ENCODE measurements around the gene CYP4F2. TPM values are rescaled to one million over a fixed set of nuclear protein-coding genes. Genes with fewer than 3 reads are reported as not detected.
"Not testable (repeated sequence)": the region's sequence is repeated elsewhere in the genome, so short reads cannot be mapped to it uniquely, and the experiment has no call there.

Gene CYP4F2
- total RNA-seq, 1 experiment from 2014 or later, result not detected

DNA sequence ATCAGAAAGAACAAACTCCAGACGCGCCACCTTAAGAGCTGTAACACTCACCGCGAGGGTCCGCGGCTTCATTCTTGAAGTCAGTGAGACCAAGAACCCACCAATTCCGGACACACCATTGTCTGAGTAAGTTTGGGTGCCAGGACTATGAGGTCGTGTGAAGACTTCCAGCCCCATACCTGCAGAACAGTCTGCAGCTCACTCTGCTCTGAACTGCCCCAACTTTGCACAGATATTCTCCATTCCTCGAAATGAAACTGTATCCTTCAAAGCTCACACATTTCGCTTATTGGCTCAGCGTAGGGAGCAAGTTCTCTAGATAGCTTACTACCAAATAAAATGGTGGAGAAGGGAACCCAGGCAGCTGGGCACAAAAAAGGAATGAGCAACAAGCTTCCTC is 2.6 kb upstream of the CYP4F2 start:
- DNase-seq (ENCODE audit: low read depth), result no peak

DNA sequence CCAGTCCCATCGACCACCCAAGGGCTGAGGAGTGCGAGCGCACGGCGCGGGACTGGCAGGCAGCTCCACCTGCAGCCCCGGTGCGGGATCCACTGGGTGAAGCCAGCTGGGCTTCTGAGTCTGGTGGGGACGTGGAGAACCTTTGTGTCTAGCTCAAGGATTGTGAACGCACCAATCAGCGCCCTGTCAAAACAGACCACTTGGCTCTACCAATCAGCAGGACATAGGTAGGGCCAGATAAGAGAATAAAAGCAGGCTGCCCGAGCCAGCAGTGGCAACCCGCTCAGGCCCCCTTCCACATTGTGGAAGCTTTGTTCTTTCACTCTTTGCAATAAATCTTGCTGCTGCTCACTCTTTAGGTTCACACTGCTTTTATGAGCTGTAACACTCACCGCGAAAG is 2.2 kb upstream of the CYP4F2 start:
- DNase-seq (ENCODE audit: low read depth), result not testable (repeated sequence)

DNA sequence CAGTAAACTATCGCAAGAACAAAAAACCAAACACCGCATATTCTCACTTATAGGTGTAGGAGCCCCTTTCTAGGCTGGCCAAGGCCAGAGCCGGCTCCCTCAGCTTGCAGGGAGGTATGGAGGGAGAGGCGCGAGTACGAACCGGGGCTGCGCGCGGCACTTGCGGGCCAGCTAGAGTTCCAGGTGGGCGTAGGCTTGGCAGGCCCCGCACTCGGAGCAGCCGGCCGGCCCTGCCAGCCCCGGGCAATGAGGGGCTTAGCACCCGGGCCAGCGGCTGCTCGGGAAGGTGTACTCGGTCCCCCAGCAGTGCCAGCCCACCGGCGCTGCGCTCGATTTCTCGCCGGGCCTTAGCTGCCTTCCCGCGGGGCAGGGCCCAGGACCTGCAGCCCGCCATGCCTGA is 1.7 kb upstream of the CYP4F2 start:
- not testable (repeated sequence) for DNase-seq (ENCODE audit: low read depth)

DNA sequence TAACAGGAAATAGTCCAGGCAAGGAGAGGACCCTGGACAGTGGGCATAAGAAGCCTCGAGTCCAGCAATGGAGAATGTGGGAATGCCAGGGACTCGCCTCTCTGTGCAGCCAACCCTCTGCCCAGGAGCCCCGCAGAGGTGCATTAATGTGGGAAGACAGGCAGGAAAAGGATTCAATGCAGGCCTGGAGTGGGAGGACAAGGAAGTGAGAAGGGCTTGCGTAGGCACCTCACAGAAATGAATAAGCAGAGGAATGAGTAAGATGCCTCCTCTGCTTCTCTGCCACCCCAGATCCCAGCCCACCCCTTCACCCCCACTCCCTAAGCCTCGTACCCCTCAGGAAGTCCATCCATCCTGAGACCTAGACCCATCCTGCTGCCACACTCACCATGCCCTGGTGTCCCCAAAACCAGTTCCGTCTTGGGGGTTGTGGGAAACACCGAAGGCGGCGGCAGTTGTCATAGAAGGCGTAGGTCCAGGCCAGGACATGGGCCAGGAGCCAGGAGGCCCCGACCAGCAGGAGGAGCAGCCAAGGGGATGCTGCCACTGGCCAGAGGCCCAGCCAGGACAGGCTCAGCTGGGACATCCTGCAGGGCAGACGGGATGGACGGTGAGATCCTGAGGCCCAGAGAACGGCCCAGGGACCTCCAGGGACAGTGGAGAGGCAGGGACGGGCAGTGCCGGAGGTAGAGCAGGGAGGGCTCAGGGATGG is 692 bp downstream of the CYP4F2 start:
- no peak for DNase-seq (ENCODE audit: low read depth)

DNA sequence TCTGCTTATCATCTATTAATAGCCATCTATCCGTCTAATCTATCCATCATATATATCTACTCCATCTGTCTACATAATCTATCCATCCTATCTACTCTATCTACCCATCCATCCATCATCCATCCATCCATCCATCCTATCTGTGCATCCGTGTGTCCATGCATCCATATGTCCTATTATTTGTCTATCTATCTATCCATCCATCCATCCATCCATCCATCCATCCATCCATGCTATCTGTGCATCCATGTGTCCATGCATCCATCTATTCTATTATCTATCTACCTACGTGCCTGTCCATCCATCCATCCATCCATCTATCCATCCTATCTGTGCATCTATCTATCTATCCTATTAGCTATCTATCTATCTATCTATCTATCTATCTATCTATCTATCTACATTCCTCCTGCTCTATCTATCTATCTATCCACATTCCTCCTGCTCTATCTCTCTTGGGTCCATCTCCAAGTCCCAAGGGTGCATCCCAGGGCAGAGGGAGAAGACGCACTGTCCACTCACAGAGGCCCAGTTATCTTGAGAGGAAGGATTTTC is 1.9 kb downstream of the CYP4F2 start:
- DNase-seq (ENCODE audit: low read depth), result no peak

DNA sequence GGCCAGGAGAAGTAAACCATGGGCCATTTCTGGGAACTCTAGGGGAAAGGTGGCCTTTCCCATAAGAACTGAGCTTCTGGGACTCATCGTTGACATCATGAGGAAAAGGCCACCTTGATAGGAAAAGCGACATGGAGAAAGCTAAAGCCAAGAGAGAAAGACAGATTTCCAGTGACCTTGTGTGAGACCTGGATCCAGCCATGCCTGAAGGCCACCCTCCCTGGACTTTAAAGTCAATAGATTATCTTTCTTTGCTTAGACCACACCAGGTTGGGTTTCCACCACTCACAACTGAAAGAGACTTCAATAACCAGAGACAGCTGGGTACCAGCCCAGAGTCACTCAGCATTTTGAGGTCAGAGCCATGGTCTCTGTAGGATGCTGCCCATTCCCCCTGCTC is 3.5 kb downstream of the CYP4F2 start:
- no peak for DNase-seq (ENCODE audit: low read depth)

DNA sequence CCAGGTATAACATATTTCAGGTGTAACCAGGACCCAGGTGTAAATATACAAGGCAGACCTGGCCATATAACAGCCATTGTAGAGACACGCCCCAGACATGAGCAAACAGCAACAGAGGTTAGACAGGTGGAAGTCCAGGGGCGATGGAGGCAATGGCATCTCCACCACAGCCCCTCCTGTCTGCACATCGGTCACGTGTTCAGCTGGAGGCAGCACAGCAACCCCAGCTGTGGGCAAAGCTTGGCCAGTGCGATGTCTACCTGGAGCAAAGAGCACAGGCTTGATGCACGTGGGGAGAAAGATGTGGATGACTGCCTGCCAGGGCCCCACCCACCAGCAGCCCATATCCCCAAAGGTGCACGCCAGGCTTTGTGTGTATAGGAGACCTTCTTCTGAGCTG is 4.4 kb downstream of the CYP4F2 start:
- no peak for DNase-seq (ENCODE audit: low read depth)

DNA sequence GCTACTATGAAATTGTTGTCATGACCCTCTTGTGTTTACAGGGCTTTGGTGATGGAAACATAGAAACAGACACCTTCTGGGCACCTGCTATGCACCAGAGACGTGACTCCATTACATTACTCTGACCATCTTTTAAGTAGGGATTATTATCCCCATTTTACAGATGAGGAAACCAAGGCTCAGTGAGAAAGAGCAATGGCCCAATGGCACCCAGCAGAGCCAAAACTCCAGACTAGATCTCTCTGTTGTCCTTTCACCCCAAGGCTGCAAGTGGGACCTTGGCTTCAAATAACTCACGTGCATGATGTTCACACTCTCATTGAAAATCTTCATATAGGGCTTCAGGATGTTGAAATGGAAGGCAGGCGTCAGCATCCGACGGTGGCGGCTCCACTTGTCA is 5.9 kb downstream of the CYP4F2 start:
- DNase-seq (ENCODE audit: low read depth), result no peak

DNA sequence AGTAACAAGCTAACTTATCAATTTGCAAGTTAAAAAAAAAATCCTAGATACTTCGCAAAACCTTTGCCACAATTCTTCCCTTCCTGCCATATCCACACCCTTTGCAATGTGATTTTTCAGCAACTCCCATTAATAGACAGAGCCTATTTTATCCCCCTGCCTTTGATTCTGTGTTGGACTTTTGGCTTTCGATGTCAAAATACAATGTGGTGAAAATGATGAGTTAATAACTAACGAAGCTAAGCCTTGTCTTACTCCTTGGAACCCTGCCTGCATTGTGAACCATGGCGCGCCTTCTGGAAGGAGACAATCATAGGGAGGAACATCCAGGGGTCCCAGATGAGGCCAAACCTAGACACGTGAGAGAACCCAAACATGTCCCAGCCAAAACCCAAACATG is 6.4 kb downstream of the CYP4F2 start:
- DNase-seq (ENCODE audit: low read depth), result no peak

DNA sequence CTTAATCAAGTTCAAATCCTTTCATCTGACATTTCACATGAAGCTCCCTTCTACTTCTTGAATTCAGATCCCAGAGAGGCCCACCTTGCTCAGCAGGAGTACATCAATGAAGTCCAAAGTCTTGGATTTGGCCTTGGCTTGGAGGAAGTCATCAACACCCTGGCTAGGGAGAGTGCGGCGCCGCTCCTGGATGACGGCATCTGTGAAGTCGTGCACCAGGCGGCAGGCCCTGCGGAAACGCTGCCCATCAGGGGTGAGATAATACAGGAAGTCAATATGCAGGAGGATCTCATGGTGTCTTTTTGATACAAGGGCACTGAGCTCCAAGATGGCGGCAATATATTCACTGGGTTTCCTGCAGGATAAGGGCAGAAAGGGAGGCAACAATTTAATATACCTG is 8.5 kb downstream of the CYP4F2 start:
- not testable (repeated sequence) for DNase-seq (ENCODE audit: low read depth)

DNA sequence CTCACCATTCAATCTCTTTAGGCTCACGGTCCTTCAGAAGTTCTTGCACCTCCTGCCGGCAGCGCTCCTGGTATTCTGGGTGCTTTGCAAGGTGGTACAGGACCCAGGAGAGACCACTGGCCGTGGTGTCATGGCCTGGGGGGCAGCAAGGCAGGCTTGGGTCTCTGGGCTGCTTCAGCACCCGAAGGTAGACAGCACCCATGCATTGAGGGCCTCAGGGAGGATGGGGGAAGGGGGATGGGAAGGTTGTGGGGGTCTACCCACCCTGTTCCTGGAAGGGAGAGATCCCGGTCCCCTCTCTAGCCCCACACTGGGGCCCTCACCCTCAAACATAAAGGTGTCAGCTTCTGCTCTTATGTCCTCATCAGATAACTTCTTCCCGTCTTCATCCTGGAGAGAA is 12.0 kb downstream of the CYP4F2 start:
- DNase-seq (ENCODE audit: low read depth), result no peak

DNA sequence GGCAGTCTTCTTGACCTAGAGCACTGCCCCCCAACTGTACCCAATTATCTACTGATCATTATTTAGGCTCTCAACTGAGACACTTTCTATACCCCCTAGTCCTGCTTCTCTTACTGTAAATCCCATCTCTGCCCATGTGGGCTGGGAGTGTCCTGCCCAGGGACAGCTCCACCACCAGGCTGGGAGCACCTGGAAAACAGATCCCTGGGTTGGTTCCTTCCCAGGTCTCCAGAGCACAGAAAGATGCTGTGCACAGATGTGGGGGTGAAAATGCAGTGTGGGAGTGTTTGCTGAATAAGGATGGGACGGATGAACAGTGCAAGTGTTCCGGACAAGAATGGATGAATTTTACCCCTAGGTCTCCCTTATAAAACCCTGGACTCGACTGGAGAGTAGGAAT is 12.7 kb downstream of the CYP4F2 start:
- DNase-seq (ENCODE audit: low read depth), result no peak

DNA sequence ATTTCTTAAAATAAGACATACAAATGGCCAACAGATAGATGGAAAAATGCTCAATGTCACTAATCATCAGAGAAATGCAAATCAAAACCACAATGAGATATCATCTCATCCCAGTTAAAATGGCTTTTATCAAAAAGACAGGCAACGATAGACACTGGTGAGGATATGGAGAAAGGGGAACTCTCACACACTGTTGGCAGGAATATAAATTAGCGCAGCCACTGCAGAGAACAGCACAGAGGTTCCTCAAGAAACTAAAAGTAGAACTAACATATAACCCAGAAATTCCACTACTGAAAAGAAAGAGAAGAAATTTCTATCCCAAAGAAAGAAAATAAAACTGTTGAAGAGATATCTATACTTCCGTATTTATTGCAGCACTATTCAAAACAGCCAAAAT is 14.5 kb downstream of the CYP4F2 start:
- not testable (repeated sequence) for DNase-seq (ENCODE audit: low read depth)

DNA sequence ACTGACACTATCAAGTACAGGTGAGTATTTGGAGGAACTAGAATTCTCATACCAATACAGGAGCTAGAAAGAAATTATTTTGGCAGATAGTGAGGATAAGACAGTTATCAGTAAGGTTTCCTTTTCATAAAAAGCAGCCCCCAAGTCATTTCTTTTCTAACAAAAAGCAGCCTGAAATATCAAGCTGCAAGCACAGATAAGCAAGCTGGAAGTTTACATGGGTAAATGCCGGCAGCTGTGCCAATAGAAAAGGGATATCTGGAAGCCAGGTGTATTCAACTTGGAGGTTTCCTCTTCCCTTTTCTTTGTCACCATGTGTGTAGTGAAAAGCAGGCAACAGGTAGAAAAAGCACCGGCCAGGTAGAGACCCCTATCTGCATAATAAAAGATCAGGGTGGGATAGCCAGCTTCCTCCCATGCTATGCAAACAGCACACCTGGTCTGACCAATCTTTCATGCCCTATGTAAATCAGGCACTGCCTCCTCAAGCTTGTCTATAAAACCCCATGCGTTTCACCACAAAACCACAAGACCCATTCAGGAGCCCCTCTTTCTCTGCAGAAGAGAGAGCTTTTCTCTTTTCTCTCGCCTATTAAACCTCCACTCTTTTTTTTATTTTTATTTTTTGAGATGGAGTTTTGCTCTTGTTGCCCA is 22.9 kb downstream of the CYP4F2 start:
- DNase-seq (ENCODE audit: low read depth), result no peak

DNA sequence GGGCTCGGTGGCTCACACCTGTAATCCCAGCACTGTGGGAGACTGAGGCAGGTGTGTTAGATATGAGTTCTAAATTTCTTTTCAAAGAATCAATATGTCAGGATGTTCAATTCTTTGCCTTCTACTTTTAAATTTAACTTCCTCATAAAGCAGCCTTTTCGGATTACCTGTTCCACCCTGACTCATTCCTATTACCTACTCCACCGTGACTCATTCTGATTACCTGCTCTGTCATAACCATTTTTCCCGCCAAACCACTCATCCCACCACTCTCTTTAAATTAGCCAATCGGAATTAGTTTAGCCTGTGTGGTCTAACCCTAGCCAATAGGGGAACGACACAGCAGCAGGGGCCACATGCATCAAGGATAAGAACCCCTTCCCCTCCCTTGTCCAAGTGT is 24.1 kb downstream of the CYP4F2 start:
- not testable (repeated sequence) for DNase-seq (ENCODE audit: low read depth)

DNA sequence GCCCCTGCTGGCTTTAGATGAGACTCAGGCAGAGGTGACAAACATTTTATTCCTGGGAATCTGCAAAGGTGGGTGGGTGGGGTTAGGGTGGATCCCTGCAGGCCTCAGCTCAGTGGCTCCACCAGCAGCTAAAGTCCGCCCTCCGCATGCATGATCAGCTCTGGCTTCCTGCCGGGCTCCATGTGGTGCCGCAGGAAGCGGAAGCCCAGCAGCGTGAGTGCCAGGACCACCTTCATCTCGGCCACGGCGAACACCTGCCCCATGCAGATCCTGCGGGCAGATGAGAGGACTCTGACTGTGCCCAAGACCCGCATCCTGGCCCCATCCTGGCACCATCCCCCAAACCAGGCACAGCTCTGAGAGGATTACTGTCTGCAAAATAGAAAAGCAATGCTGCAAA is 26.3 kb downstream of the CYP4F2 start:
- no peak for DNase-seq (ENCODE audit: low read depth)

DNA sequence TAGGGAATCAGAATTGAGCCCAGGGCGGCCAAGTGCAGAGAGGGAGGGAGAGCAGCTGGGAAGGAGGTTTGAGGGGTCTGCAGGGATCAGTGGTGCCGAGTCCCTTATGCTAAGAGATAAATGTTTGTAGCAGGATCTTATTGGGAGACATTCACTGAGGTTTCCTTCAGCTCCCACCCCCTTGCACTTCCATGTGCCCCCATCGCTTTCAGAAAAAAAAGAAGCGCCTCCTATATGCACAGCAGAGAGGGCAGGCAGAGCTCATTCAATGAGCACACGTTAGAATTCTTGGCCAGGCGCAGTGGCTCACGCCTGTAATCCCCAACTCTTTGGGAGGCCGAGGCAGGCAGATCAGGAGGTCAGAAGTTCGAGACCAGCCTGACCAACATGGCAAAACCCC is 28.0 kb downstream of the CYP4F2 start:
- no peak for DNase-seq (ENCODE audit: low read depth)

DNA sequence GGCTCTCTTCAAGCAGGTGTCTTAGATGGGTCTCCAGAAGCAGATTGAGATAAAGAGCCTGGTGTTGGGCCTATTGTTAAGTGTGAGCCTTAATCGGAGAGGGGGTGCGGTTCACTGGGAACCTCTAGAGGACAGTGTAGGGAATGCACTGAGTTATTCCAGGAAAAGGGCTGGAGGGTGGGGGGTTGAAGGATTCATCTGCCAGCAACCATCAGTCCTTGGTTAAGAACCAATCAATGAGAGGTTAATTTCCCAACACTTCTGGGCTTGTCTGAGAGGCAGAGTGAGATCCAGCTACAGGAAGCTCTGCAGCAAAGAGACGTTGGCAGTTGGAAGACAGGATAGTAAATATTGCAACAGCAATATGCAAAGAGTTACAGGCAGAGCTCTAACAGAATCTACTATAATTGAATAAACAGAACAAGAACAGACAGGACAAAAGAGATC is 28.7 kb downstream of the CYP4F2 start:
- DNase-seq (ENCODE audit: low read depth), result peak; percentile 0

DNA sequence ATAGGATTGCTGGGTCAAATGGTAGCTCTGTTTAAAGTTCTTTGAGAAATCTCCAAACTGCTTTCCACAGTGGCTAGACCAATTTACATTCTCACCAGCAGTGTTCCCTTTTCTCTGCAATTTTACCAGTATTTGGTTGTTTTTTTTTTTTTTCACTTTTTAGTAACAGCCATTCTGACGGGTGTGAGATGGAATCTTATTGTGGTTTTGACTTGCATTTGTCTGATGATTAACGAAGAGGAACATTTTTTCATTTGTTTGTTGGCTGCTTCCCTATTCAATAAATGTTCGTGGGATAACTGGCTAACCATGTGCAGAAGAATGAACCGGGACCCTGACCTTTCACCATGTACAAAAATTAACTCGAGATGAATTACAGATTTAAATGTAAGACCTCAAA is 31.2 kb downstream of the CYP4F2 start:
- DNase-seq (ENCODE audit: low read depth), result no peak

DNA sequence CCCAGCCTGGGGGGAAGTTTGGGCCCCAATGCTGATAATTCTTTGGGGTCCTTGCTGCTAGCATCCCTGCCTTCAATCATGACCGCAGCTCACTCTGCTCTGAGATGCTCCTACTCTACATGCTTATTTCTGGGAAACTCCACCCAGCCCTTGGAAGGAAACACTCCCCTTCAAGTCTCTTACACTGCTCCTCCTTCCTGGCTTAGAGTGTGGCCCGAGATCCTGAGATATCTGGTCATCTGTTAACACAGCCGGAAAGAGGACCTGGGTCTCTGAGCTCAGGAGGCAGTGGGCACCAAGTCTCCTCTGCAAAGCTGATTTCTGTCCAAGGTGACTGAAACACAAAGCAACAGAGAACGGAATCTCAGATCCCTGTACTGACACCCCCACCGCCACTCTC is 33.0 kb downstream of the CYP4F2 start:
- DNase-seq (ENCODE audit: low read depth), result no peak

DNA sequence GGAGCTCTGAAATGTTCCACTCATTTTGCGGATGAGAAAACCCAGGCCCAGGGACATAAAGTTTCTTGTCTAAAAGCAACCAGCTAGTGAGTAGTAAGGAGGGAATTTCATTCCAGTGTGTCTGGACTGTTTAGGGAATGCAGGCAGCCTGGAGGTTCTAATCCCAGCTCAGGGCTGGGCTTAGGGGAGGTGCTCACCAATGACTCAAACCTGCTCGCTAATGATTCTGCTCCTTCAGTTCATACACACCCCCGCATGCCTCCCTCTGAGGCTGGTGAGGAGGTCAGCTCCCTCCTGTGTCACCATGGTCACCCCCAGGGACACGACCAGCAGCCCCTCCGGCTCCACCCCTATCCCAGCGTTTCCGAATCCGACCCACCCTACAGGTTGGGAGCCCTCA is 34.6 kb downstream of the CYP4F2 start:
- no peak for DNase-seq (ENCODE audit: low read depth)

DNA sequence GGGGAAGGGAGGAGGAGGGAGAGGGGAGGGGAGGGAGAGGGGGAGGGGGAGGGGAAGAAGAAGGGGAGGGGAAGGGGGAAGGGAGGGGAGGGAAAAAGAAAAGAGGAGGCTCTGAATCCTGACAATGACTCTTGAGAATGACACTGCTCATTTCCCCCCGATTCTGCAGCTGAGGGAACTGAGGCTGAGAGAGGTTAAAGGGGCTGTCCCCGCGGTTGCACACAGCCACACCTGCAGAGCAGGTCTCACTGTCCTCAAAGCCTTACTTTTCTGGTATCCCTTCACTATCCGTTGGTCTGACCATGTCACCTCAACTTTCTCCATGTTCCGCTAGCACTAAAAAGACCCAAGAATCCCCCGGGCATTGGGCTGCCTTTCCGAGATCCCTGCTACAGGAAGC is 35.4 kb downstream of the CYP4F2 start:
- DNase-seq (ENCODE audit: low read depth), result no peak

DNA sequence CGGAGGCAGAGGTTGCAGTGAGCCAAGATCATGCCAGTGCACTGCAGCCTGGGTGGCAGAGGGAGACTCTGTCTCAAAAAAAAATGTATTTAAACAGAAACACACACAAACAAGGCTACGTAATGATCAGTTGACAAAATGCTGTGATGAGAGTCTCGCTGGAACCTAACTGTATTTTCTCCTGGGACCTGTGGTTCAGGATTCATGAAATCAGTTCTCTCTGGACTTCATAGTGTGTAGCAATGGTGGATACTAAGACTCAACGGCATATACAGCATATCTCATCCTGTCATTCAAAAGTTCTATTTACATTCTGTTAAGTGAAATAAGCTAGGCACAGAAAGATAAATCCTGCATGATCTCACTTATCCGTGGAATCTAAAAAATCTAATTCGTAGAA is 37.4 kb downstream of the CYP4F2 start:
- DNase-seq (ENCODE audit: low read depth), result no peak

All from LHCN-M2 (cell line).